RWPE2 (cell line): Measurements from ENCODE around the gene UNC5CL.

Experiments
- ATAC-seq: fragments of 200-7000 bp; cut with Tn5 transposase; 3 replicates; pipeline ENCODE4 v1.9.1; 2021; ENCODE audit warnings: low read depth
- DNase-seq: peaks from one replicate; pipeline ENCODE4 v3.0.0-alpha.2; 2020; ENCODE audit warnings: low spot score
- H3K27ac ChIP-seq: fragments of 450-650 bp; 2 replicates; pipeline ENCODE4 v1.5.1; 2017; ENCODE audit warnings: mild to moderate bottlenecking; ENCODE audit not compliant: poor library complexity, severe bottlenecking
- H3K27me3 ChIP-seq: fragments of 250-450 bp; sonication (Bioruptor Pico); 2 replicates; pipeline ENCODE4 v1.5.1; 2021; ENCODE audit warnings: mild to moderate bottlenecking, moderate library complexity; ENCODE audit not compliant: insufficient read depth, poor library complexity, severe bottlenecking
- H3K36me3 ChIP-seq: fragments of 250-450 bp; sonication (Bioruptor Pico); 2 replicates; pipeline ENCODE4 v1.5.1; 2020; ENCODE audit warnings: low read depth, mild to moderate bottlenecking, moderate library complexity
- H3K4me1 ChIP-seq: fragments of 250-450 bp; sonication (Bioruptor Pico); 2 replicates; pipeline ENCODE4 v1.5.1; 2021; ENCODE audit warnings: mild to moderate bottlenecking, moderate library complexity; ENCODE audit not compliant: insufficient read depth, poor library complexity, severe bottlenecking
- H3K4me3 ChIP-seq: fragments of 250-450 bp; sonication (Bioruptor Pico); 2 replicates; pipeline ENCODE4 v1.5.1; 2021; ENCODE audit warnings: mild to moderate bottlenecking, moderate library complexity; ENCODE audit not compliant: severe bottlenecking
- H3K9me3 ChIP-seq: fragments of 250-450 bp; sonication (Bioruptor Pico); 2 replicates; pipeline ENCODE4 v1.5.1; 2021; ENCODE audit warnings: mild to moderate bottlenecking, moderate library complexity; ENCODE audit not compliant: severe bottlenecking
- CTCF ChIP-seq: fragments of 450-650 bp; IDR thresholded peaks from one replicate; pipeline ENCODE4 v1.5.1; 2017; ENCODE audit warnings: mild to moderate bottlenecking, moderate library complexity; ENCODE audit not compliant: poor library complexity, severe bottlenecking

The UNC5CL gene

GRCh38 chr6:40977695-40978094, 61.3 kb downstream of the UNC5CL start:
- no peak for ATAC-seq
- no peak for TF ChIP-seq CTCF

GRCh38 chr6:40977085-40977484, 61.9 kb downstream of the UNC5CL start:
- ATAC-seq: no peak
- Histone ChIP-seq H3K4me1 (no peaks in the 10 kb centered on the region), H3K27ac (no peak overlapping the region), H3K9me3 (no peaks in the 10 kb centered on the region), H3K4me3 (no peak overlapping the region), H3K27me3 (no peaks in the 10 kb centered on the region), H3K36me3 (no peaks in the 10 kb centered on the region)
- no peak for TF ChIP-seq CTCF
- DNase-seq: no peak

More at GRCh38 chr6:40977695-40978094, 61.3 kb downstream of the UNC5CL start:
- DNase-seq: no peak
- Histone ChIP-seq H3K4me3 (no peak overlapping the region), H3K27me3 (no peaks in the 10 kb centered on the region), H3K36me3 (no peaks in the 10 kb centered on the region), H3K27ac (no peak overlapping the region), H3K9me3 (no peaks in the 10 kb centered on the region), H3K4me1 (no peaks in the 10 kb centered on the region)
